Erythroblast (primary cell): ENCODE data around the gene TTLL3.

Experiments used
- GATA1 ChIP-seq: IDR thresholded peaks from 2 replicates; pipeline ENCODE4 v1.6.1; 2011; ENCODE audit warnings: low read depth, mild to moderate bottlenecking, control low read depth, low read length, moderate library complexity
- POLR2A ChIP-seq: IDR thresholded peaks from 2 replicates; pipeline ENCODE4 v1.6.1; 2011; ENCODE audit warnings: mild to moderate bottlenecking, low read length

DNA sequence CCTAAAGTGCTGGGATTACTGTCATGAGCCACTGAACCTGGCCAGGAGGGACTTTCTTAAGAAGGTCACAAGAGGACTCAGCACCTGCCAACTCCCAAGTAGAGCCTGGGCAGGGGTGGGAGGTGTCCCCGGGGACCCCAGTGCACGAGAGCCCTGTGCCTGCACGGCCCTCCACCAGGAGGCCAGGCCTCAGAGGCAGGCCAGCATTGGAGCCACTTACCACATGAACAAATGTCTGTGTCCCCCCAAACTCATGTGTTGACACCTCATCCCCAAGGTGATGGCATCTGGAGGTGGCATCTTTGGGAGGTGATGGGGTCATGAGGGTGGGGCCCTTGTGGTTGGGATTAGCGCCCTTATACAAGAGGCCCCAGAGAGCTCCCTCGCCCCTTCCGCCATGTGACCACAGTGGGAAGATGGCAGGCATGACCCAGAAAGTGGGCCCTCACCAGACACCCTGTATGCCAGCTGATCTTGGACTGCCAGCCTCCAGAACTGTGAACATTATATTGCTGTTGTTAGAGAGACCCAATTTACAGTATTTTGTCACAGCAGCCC, 36.9 kb downstream of the TTLL3 start:
- TF ChIP-seq POLR2A (no peak), GATA1 (no peak)
